ENCODE measurements around the gene CTSH. TPM values are rescaled to one million over a fixed set of nuclear protein-coding genes. Genes with fewer than 3 reads are reported as not detected.

Gene CTSH
- total RNA-seq, 4 donors from 2014 or later = 110 to 351 (median 203) TPM

- no peak for TF ChIP-seq CTCF (IDR thresholded peaks at IDR 0.05)
- ATAC-seq (ENCODE audit: low FRiP score) (no peak), DNase-seq (ENCODE audit: low spot score) (no peak)
Observed at GRCh38 chr15:78950902-78951840, 6.3 kb upstream of the CTSH start.

- TF ChIP-seq CTCF (IDR thresholded peaks at IDR 0.05) = no peak
- DNase-seq (ENCODE audit: low spot score) = no peak
- ATAC-seq (ENCODE audit: low FRiP score) = no peak
Observed at GRCh38 chr15:78950343-78950742, 5.5 kb upstream of the CTSH start.

GRCh38 chr15:78949461-78949860, 4.6 kb upstream of the CTSH start:
- no peak for TF ChIP-seq CTCF (IDR thresholded peaks at IDR 0.05)
- ATAC-seq (ENCODE audit: low FRiP score) (no peak), DNase-seq (ENCODE audit: low spot score) (no peak)

GRCh38 chr15:78947506-78947905, 2.7 kb upstream of the CTSH start:
- no peak for TF ChIP-seq CTCF (IDR thresholded peaks at IDR 0.05)
- ATAC-seq (ENCODE audit: low FRiP score) (no peak), DNase-seq (ENCODE audit: low spot score) (no peak)

GRCh38 chr15:78946493-78946892, 1.6 kb upstream of the CTSH start:
- no peak for ATAC-seq (ENCODE audit: low FRiP score)
- DNase-seq (ENCODE audit: low spot score) = no peak
- no peak for TF ChIP-seq CTCF (IDR thresholded peaks at IDR 0.05)

- DNase-seq (ENCODE audit: low spot score) (no peak), ATAC-seq (ENCODE audit: low FRiP score) (peak; percentile 26)
- TF ChIP-seq CTCF (IDR thresholded peaks at IDR 0.05) = no peak
Observed at GRCh38 chr15:78944202-78944625, 632 bp downstream of the CTSH start.

GRCh38 chr15:78943692-78944091, 1.2 kb downstream of the CTSH start:
- DNase-seq (ENCODE audit: low spot score) (no peak), ATAC-seq (ENCODE audit: low FRiP score) (peak; percentile 28)
- no peak for TF ChIP-seq CTCF (IDR thresholded peaks at IDR 0.05)
